CD4-positive, alpha-beta T cell treated with Interleukin-2 at 100 ng/mL for 4 hours (primary cell): ENCODE results near the gene CTDNEP1.

Source experiments
- DNase-seq: peaks from one replicate; pipeline ENCODE4 v3.0.0-alpha.2; 2020; ENCODE audit warnings: low spot score

The CTDNEP1 gene

DNA sequence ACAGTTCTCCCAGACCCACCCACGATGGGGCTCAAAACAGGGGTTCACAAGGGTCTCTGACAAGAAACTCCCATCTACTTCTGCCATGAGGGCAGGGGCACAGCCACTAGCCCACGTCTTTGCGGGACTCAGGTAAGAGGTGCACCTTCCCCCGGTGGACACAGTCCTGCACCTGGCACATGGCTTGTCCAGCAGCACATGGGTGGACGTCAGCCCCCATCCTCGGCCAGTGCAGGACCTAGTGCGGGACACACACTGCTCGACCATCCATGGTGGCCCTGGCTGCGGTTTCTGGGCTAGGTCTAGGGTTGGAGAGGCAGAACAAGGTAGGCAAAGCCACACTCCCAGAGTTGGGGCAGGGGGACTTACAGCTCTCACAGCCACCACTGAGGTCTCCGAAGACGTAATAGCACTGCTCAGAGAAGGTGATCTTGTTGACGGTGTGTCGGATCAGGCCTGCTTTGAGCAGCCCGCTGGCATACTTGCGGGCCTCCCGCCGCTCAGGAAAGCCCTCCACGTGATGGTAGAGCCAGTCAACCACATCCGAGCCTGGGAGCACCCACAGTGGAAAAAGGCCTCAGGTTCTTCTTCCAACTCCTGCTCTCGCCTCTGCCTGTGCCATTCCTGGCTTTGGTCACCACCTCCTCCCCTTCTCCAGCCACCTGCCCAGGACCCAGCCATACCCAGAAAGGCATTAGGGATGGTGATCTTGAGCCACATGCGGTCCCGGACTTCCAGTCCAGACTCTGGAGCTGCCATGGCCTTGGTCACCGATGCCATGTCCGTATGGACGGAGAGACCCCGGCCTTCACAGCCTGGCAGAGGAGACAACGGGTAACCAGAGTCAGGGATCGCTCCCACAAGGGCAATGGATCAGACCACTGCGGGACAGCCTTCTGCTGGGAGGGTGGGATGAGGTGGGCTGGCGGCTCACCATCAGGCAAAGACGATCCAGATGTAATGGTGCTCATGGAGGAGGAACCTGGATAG, 24.5 kb downstream of the CTDNEP1 start:
- no peak for DNase-seq

DNA sequence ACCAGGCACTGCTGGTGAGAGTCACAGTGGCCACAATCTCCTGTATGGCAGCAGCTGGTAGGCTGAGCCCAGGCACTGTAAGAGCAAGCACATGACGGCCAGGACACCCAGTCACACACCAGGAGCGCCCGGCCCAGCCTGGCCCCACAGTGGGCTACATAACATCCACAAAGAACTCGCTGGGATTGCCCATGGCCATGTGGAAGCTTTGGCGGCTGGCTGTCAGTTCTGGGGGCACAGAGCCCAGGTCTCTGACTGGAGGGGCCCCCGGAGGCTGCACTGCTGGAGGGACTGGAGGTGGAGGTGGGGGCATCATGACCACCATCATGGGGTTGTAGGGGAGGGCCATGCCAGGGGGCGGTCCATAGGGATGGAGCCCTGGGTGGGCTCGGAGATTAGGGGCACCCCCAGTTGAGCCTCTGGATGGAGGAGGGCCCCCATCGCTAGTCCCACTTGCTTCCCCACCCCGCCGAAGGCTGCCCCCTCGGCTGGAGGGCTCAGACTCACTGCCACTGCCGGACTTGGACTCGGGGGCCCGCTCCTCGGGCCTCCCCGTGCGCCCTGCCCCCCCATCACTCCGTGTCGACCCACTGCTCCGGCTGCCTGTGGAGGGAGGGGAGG, 25.7 kb downstream of the CTDNEP1 start:
- DNase-seq = no peak

- DNase-seq = no peak
Observed at GRCh38 chr17:7224661-7225111, 26.8 kb downstream of the CTDNEP1 start.

GRCh38 chr17:7224110-7224509, 27.4 kb downstream of the CTDNEP1 start:
- DNase-seq = no peak

DNA sequence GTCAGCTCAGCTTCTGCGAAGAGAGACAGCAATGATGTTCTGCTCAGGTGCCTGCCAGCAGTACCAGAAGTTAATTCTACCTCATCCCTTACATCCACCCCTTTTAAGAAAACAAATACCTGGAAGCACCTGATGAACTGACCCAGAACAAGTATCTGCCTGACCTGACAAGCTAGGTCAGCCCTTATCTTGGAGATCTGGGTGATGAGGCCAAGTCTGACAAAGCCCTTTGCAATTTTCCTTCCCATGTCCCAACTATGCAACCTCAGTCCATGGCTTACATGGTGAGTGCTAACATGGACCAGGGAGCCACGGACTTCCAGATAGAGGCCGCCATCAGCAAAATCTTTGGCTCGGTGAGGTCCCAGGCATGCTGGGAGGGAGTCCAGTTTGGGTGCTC, 28.2 kb downstream of the CTDNEP1 start:
- DNase-seq = no peak

DNA sequence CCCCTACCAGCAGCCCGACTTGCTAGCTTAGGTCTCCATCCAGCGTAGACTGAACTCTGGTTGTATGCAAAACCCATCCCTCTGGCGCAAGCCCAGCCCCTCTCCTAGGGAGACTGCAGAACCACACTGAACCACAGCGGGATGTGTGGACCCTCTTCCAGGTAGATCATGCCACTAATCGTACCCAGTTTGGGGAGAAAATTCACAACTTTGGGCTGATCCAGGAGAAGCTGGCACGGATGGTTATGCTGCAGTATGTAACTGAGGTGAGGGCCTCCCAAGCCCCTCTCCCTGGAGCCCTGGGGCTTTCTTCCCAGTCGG, 28.6 kb downstream of the CTDNEP1 start:
- no peak for DNase-seq

DNA sequence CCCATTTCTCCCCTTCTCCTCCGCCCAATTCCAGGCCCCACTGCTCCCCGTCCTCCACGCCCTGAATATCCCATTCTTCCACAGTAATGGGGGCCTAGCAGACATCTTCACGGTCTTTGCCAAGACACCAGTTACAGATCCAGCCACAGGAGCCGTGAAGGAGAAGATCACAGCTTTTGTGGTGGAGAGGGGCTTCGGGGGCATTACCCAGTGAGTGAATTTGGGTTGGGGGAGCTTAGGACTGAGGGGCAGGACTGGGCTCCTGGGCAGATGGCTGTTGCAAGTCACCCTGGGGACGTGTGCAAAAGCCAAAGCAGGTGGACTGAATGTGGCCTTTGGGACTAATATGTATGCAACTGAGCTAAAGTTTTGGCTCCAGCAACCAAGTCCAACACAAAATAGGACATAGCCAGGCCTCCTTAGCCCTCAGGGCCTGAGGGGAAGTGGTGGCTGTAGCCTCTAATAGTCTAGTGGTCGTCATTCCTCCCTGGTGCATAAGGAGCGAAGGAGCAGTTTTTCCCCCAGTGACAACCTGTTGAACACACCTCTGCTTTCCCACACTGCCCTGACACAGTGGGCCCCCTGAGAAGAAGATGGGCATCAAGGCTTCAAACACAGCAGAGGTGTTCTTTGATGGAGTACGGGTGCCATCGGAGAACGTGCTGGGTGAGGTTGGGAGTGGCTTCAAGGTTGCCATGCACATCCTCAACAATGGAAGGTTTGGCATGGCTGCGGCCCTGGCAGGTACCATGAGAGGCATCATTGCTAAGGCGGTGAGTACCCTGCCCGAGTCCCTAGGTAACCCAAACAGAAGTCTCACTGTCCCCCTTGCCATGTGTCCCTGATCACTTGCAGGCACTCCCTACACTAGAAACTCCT, 29.2 kb downstream of the CTDNEP1 start:
- no peak for DNase-seq

GRCh38 chr17:7221278-7222092, 30.0 kb downstream of the CTDNEP1 start:
- DNase-seq = no peak

DNA sequence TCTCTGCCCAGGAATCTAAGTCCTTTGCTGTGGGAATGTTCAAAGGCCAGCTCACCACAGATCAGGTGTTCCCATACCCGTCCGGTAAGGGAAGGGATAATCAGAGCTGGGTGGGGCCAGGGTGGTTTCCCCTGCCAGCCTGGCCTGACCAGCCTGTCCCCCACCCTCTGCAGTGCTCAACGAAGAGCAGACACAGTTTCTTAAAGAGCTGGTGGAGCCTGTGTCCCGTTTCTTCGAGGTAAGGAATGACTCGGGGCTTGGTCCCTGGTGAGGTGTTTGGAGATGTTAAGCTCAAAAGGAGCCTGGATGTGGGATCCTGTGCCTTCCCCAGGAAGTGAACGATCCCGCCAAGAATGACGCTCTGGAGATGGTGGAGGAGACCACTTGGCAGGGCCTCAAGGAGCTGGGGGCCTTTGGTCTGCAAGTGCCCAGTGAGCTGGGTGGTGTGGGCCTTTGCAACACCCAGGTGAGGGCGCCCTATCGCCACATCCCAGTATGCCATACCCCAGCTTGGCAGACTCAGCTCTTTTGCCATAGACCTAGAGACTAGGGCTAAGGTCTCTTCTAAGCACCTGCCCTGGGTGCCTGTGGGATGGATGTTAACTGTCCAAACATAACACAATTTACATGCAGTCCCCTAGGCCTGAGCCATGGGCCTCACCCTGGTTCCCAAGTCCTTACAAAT, 30.8 kb downstream of the CTDNEP1 start:
- peak; percentile 67 for DNase-seq

GRCh38 chr17:7219812-7220592, 31.5 kb downstream of the CTDNEP1 start, which contains the start of the genes ACADVL and DLG4:
TSS of gene ACADVL (plus strand) at chr17:7219938. CDS start at chr17:7219985, 47 bp downstream.
TSS of gene DLG4 (minus strand) at chr17:7219836.
- DNase-seq = peak; percentile 81

DNA sequence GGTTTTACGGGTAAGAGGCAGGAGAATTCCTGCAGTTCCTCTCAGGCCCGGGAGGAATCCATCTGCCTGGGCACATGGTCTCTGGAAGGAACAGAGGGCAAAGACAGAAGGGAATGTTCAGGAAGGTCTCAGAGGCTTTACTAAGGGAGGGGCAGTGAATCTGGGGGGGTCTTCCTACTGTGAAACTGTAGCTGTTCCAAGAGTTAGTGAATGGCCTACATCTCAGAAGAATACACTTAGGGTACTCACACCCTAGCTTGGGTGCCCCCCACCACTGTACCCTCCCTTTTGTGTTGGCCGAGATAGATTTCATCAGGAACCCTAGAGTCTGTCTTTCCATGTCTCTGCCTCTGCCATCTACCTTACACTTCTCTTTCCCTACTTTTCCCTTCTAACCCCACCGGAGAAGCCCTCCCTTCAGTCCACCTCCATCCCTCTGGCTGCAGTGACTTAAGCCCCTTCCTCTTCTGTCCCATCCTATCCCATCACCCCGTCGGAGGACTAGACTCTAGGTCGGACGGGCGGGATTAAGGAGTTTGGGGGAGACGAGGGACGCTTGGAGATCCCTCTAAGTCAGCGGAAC, 32.2 kb downstream of the CTDNEP1 start:
- DNase-seq = no peak

- no peak for DNase-seq
Observed at GRCh38 chr17:7218758-7219157, 32.8 kb downstream of the CTDNEP1 start.

DNA sequence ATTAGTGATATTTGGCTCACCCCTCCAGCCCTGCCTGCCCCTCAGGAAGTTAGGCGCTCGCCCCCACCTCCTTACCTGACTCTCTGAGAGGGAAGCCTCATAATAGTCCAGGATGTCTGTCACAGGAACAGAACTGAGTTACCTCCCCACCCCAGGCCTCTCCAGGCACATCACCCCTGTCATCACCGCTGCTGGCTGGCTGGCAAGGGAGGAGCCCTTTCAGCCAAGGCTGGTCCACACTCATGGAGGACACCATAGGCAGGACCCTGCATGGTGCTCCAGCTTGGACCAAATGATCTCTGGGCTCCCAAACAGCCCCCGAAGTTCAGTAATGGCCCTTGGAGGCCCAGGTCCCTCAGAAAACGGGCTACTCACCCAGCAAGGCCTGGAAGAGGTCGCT, 33.4 kb downstream of the CTDNEP1 start:
- no peak for DNase-seq

- DNase-seq = no peak
Observed at GRCh38 chr17:7217113-7217987, 34.2 kb downstream of the CTDNEP1 start.

- DNase-seq = no peak
Observed at GRCh38 chr17:7216242-7217112, 35.1 kb downstream of the CTDNEP1 start.

- no peak for DNase-seq
Observed at GRCh38 chr17:7215652-7216180, 35.8 kb downstream of the CTDNEP1 start.

DNA sequence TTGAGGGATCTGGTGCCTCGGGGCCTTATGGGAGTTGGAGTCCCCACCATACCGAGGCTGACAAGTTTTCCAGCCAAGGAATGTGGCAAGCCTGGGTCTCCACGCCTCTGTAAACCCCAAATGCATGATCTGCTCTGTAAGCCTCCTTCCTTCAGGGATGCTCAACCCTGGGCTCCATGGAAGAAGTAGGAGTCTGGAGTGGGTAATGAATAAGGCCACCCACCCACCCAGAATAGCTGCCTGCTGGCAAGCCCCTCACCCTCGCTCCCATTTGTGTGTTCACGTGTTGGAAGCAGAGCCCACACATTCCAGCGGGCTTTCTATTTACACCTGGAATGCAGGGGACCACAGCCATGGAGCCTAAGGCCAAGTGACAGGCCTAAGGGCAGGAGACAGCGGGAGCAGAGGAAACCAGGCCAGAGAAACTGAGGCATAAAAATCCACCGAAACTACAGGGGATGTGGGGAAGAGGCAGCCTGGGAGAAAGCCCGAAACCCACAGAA, 36.3 kb downstream of the CTDNEP1 start:
- no peak for DNase-seq
